GM12864 (cell line): ENCODE measurements around the gene RNF166.

Experiments
- DNase-seq: peaks from one replicate; pipeline ENCODE4 v3.0.0-alpha.2; 2011; ENCODE audit warnings: low read depth
- H3K4me3 ChIP-seq: 2 replicates; pipeline ENCODE4 v1.5.1; 2011; ENCODE audit warnings: mild to moderate bottlenecking, low read depth, low read length, control low read depth
- CTCF ChIP-seq: IDR thresholded peaks from 2 replicates; pipeline ENCODE4 v1.5.1; 2011; ENCODE audit warnings: low read depth, mild to moderate bottlenecking, moderate library complexity, low read length, control low read depth, inconsistent platforms; ENCODE audit errors: missing control alignments

The RNF166 gene

GRCh38 chr16:88678224-88678979 is 27.8 kb downstream of the RNF166 start:
- no peak for DNase-seq
- no peak for TF ChIP-seq CTCF
- H3K4me3 ChIP-seq: no peak overlapping the region

GRCh38 chr16:88677721-88678120 is 28.5 kb downstream of the RNF166 start:
- no peak for TF ChIP-seq CTCF
- no peak overlapping the region for H3K4me3 ChIP-seq
- DNase-seq: no peak

GRCh38 chr16:88676502-88677242 is 29.5 kb downstream of the RNF166 start:
- no peak for TF ChIP-seq CTCF
- no peak for DNase-seq
- H3K4me3 ChIP-seq: no peak overlapping the region

- no peak overlapping the region for H3K4me3 ChIP-seq
- no peak for TF ChIP-seq CTCF
- no peak for DNase-seq
Observed at GRCh38 chr16:88673716-88674379, 32.4 kb downstream of the RNF166 start.

GRCh38 chr16:88672776-88673175 is 33.4 kb downstream of the RNF166 start:
- no peak for DNase-seq
- no peak overlapping the region for H3K4me3 ChIP-seq
- peak; percentile 9 for TF ChIP-seq CTCF

GRCh38 chr16:88671806-88672205 is 34.4 kb downstream of the RNF166 start:
- DNase-seq: no peak
- no peak overlapping the region for H3K4me3 ChIP-seq
- TF ChIP-seq CTCF: no peak
